Measurements from ENCODE around the gene TAL1.

DNA sequence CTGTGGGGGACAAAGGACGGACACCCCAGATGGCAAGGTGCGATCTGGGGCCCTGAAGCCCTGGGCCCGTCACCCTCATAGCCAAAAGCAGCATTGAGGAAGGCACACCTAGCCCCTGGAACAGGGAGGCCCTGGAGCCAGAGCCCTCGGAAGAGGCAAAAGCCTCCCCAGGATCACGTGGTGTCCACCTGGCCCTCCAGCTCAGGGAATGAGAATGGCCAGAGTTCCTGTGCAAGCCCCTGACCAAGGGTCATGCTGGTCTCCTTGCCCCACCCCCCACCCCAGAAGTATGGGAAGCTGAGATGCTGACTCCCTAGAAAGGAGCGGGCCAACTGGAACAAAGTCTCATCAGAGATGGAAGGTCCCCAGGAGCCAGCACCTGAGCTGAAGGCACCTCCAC, 41.2 kb downstream of the TAL1 start:
- TF ChIP-seq, protein P1, sequence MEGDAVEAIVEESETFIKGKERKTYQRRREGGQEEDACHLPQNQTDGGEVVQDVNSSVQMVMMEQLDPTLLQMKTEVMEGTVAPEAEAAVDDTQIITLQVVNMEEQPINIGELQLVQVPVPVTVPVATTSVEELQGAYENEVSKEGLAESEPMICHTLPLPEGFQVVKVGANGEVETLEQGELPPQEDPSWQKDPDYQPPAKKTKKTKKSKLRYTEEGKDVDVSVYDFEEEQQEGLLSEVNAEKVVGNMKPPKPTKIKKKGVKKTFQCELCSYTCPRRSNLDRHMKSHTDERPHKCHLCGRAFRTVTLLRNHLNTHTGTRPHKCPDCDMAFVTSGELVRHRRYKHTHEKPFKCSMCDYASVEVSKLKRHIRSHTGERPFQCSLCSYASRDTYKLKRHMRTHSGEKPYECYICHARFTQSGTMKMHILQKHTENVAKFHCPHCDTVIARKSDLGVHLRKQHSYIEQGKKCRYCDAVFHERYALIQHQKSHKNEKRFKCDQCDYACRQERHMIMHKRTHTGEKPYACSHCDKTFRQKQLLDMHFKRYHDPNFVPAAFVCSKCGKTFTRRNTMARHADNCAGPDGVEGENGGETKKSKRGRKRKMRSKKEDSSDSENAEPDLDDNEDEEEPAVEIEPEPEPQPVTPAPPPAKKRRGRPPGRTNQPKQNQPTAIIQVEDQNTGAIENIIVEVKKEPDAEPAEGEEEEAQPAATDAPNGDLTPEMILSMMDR (conservative IDR thresholded peaks at IDR 0.05; ENCODE audit: low read depth in 2 of 2): no peak
- no peak for TF ChIP-seq EZH2 (IDR thresholded peaks at IDR 0.05; ENCODE audit: low read depth, unreplicated experiment)
